ENCODE results near the gene ACBD6.
A peak's percentile ranks its signal among the peaks of the same experiment; 100 is the strongest.
"Not testable (repeated sequence)": the region's sequence is repeated elsewhere in the genome, so short reads cannot be mapped to it uniquely, and the experiment has no call there.

The ACBD6 gene, protein sequence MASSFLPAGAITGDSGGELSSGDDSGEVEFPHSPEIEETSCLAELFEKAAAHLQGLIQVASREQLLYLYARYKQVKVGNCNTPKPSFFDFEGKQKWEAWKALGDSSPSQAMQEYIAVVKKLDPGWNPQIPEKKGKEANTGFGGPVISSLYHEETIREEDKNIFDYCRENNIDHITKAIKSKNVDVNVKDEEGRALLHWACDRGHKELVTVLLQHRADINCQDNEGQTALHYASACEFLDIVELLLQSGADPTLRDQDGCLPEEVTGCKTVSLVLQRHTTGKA

DNA sequence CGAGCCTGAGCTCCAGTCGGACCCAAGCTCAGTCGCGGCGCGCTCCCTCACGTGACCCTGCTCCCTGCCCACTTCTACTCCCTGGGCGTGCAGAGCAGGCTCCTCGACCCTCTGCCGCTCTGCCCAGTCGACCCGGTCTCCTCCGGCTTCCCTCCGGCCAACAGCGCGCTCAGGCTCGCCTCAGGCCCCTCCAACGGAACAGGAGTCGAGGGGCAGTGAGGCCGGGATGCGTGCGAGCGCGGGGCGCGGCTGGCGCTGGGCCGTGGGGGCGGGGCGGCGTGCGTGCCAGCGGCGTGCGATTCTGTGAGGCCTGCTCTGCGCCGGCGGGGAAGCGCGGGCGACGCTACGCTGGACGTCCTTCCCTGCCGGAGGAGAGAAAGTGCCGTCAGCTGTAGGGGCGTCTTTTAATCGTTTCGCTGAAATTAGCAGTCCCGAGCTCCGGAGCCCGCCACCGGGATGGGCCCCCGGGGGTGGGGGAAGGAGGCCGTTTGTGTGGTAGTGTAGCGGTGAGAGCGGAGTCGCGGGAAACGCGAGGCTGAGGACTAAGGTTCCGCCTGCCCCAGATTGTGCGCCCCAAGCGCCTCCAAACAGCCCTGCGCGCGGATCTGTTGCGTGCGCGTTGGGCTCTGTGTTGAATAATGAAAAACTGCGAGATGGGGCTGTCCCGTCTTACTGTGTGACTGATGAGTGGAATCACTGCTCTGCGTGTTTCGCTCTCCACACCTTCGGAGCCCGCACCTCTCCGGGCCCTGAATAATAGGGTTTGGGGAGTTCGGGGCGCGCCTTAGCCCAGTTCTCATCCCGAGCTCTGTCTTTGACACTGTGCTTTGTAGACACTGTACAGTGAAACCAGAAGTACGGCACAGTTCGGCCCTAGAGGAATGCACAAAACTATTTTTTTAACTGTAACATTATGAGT, at the start of gene ACBD6:
ACBD6 (minus strand) TSS at position 217 of the 919 bp plus-strand sequence. CDS start 311 bp downstream, outside the sequence.
- peak; percentile 5 for DNase-seq

DNA sequence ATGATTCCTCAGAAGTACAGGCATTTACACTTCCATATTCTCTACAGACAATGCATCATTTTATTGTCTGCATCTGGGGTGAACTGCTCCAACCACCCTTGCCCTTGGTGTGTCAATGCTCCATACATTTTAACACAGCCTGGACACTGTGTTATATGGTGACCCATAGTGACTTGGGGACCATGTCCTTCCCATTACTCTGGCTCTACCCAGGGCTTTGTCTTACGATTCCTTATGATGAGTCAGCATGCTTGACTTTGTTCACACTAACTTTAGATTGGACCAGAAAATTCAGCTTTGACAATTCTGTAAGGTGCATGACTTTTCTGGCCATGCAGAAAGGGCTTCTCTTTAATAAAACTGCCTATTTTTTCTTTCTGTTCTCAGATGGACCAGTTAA, 49.6 kb upstream of the ACBD6 start:
- DNase-seq: no peak

DNA sequence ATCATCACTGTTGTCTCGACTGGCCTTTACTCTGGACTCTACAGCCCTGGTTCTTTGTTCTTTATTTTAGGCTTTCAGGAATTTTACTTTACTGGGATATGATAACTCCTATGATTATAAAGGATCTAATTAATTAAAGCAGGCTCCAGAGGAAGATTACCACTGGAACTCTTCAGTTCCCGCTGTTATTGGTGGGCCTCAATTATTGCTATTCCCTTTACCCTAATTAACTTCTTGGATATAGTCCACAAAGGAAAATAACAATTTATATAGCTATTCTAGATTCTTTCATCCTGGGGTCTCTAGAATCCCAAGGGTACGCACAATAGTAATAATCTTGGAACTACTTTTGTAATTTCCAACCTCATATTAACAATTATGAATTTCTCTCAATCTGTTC, 47.9 kb upstream of the ACBD6 start:
- DNase-seq: no peak

DNA sequence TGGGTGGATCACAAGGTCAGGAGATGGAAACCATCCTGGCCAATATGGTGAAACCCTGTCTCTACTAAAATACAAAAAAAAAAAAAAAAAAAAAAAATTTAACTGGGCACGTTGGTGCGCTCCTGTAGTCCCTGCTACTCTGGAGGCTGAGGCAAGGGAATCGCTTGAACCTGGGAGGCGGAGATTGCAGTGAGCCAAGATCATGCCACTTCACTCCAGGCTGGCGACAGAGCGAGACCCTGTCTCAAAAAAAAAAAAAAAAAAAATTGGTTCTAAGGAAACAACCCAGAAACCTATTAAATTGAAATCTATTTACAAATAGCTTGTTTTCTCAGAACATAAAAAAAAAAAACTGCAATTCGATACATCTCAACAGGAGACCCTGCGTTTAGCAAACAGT, 47.4 kb upstream of the ACBD6 start:
- DNase-seq: not testable (repeated sequence)

DNA sequence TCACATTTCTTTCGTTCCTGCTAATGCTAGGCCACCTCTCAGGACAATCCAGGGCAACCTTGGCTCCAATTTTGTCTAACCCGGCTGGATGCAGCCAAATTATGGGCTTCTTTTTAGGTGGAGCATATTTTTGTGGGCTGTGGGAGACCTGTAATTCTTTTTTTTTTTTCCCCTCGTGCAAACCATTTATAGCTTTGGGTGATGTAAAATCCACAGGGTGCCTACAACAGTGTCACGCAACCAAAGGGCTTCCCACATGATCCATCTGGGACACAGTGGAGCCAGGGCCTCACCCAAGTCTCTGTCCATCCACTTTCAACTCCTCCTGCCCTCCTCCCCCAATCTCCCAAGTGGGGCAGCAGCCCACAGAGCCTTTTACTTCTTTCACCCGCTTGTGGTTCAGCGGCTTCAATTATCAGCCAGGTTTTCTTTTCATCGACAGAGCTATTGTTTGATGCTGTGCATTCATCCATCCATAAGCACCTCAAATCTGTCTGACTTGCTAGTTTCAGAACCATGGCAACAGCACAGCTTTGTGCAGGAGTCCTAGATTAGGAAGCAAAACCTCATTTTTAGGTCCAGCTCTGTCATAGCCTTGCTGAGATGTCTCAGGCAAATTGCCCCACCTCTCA, 46.4 kb upstream of the ACBD6 start:
- peak; percentile 9 for DNase-seq

DNA sequence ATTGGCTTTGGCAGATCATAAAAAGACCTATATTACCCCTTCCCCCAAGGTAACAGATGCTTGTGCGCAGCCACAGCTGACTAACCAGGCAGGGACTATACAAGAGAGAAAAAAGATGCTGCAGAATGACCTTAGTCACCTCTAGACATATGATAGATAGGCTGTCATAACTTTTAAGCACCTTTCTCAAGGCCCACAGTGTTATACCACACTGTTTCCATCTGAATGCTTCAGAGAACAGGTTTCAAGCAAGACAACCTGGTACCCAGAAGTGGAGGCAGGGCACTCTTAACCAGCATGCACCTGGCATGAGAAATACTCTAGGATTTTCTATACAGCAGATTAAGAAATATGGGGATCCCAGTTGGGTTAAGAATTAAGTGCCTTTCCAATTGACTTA, 43.6 kb upstream of the ACBD6 start:
- DNase-seq: no peak

DNA sequence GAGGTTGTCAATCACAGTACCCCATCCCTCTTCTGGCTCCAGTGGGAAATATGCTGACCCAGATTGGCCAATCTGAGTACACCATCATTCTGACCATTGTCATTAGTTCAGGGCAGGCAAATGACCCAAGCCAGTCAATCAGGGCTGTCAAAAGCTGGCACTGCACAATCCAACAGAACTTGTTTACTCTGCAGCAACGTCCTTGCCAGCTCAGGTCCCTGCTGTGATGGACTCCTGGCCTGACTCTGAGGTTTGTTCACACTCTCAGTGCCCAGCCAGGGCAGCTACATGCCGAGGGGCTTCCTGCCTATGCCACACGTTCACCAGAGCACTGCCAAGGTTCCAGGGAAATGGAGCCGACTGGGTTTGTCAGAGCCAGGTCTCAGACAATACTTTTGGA, 41.7 kb upstream of the ACBD6 start:
- no peak for DNase-seq

DNA sequence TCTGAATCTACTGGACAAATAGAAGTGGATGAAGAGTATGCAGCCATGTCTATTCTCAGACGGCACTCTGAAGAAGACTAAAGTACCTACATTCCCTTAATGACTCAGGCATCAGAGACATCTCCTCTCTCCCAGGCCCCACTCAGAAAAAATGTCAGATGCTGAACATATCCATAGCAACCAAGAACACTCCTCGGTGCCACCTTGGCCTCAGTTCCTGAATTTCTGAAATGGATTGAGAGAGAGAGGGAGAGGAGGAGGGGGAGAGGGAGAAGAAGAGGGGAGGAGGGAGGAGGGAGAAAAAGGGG, 40.4 kb upstream of the ACBD6 start:
- no peak for DNase-seq

DNA sequence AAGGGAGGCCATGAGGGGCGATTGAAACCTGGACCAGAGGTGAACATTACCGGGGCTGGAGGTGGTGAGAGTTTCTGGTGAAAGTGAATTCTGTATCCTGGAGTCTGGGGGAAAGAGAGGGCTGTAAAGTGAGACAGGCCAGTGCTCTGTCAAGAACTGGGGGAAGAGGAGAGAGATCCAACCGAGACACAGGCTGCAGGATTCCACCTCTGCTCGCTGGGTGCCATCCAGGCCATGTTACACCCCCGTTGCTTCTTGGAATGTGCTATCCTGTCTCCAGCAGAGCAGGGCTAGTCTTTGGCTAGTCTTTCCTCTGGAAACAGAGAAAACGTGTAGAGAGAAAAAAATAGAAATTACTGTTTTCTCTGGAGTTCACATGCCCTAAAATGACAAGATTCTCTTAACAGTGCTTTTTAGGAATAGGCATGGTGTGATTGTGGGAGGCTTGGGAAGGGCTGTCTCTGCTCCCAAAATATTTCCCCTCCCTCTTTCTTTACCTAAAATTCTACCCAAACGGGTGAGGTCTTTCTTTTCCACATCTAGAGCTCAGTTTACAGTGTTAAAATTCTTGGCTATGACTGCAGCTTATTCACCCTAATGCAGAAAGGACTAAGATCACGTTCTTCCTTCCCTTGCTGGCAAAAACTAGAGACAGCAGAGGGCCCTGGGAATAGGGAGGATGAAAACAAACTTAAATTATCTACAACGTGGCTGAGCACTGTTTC, 39.9 kb upstream of the ACBD6 start:
- no peak for DNase-seq

DNA sequence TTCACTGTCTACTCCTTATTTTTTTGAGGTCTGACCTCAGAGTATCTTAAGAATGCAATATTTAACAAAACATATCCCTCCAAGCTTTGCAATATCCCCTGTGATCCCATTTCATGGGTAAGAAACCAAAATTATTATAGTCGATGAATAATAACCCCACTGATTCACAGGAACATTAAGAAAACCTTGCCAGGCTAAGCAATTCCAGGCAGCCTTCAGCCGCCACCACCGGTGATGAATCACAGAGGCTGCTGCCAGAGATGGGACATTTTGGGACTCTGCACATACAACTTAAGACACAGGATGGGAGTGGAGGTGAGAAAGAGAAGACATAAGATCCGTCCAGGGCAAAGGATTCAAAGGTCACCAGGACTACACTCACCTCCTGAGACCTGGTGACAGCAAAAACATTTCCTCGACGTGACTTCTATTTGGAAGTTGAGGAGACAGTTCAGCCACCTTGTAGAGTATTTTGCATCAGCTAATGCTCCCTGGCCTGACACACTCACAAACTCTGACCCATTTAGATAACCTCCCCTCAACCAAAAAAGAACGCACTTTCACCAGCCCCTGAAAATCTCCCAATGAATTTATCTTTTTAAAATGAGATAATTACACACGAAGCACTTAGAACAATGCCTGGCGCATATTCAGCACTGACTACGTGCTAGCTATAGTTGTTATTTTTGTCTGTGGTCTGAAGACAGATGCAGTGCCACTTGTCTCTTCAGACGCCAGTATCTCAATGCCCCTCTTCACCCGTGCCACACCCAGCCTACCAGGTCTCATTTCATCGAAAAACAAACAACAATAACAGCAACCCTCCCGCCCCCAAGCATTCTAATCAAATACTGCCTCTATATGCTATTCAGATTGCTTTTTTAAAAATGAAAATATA, 38.6 kb upstream of the ACBD6 start:
- DNase-seq: no peak

DNA sequence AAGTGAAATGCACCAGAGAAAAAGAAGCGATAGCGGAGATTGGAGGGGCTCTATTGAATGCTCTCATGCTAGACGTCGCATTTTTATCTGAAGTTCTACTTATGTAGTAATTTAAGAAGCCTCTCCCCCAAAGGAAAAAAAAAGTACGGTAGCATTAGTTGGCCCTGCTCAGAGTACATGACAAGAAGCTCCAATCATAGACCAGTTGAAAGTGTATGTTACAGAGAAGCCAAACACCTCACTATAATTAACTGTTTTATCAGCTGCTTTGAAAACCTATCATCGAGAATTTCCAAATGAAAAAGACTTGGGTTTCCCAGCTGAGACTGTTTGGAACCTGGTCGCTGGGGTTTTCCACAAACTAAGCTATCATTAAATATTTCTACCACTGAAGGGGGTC, 36.8 kb upstream of the ACBD6 start:
- DNase-seq: no peak

DNA sequence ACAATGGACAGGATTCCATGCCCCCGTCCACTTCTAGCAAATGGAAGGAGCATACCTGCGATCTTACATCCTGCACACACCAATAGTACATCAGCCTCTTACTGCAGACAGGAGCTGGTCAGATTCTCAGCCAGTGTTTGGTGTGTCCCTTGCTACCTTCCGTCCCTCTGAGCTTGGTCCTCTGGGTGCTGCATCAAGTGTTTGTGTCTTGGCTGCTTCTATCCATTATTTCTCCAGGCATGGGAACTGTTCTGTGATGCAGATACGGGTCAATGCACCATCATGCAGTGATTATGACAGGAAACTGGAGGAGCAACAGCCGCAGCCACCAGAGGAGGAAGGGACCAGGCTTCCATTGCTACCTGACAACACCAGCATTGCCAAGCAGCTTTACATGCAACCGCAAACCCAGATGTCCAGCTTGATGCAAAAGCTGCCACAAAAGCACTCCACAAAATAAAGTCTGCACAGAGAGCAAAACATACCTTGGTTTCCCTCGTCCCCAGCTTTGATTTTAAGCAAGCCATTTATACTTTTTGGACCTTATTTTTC, 34.5 kb upstream of the ACBD6 start:
- no peak for DNase-seq

DNA sequence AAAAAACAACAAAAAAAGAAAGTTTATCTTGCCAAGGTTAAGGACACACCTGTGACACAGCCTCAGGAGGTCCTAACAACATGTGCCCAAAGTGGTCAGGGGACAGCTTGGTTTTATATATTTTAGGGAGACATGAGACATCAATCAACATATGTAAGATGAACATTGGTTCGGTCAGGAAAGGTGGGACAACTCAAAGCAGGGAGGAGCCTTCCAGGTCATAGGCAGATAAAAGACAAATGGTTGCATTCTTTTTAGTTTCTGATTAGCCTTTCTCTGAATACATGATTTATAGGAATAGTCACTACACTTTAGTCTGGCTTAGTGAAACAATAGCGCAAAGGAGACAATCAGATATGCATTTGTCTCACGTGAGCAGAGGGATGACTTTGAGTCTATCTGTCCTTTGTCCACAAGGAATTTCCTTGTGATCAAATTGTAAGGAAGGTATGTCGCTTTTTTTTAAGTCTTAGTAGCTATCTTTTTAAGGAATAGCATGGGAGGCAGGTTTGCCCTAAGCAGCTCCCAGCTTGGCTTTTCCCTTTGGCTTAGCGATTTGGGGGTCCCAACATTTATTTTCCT, 33.1 kb upstream of the ACBD6 start:
- no peak for DNase-seq

DNA sequence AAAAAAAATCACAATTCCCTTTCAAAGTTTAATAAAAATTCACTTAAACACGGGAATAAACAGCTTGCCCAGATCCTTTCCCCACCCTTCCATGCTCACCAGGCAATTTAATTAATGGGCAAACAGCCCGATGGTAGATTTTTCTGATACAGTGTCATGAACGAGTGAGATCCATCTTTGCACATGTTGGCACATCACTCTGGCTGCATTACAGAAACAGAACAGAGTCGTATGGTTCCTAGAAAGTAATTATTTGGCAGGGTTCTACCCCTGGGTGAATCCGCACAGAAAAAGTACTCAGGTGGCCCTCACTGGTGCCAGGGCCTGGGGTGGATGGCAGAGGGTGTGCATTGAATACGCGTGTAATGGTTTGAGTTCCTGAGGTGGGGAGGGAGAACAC, 31.8 kb upstream of the ACBD6 start:
- DNase-seq: no peak

DNA sequence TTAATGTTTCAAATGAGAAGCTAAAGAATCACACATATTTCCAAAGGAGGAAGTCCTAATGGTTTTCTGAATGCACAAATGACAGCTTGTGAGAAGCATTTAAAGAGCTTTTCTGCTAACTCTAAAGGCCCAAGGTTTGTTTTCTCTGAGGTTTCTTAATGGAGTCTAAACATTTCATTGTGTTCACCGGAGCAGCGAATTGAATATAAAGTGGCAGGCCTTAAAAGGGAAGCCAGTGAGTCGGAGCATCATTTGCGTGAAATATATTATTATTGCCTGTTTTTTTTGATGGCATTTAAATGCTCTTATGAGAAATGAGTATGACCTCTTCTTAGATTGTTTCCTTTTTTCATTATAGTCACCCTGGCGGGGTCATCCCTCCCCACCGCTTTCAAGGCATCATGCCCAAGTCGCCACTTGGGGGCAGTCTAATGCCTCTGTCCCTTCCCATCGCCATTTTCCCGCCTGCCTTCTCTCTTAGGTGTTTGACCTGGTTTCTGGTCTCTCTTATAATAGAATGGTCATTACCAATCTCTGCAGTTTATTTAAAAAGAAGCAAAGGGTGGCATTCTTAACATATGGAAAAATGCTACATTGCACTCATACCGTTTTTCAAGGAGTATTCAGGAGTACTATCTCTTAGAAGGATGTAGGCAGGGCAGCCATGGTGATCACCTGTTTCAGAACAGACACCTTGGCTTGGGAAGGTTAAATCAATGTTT, 31.1 kb upstream of the ACBD6 start:
- peak; percentile 75 for DNase-seq

DNA sequence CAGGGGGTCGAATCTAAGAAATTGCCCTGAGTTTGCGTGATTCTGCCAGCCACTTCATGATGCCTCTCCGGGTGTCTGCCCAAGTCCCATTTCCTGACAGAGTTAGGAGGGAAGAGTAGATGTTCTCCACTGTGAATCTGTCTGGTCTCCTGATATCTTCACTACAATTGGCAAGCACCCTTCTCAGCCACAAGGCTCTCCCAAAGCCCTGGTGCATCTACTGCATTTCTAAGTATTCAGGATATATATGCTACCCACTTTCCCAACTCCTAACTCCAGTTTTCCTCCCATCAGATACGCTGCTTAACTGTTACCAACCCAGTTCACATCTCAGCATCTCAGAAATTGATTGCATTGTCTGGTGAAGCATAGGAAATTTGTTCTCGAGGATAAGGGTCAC, 30.5 kb upstream of the ACBD6 start:
- no peak for DNase-seq

DNA sequence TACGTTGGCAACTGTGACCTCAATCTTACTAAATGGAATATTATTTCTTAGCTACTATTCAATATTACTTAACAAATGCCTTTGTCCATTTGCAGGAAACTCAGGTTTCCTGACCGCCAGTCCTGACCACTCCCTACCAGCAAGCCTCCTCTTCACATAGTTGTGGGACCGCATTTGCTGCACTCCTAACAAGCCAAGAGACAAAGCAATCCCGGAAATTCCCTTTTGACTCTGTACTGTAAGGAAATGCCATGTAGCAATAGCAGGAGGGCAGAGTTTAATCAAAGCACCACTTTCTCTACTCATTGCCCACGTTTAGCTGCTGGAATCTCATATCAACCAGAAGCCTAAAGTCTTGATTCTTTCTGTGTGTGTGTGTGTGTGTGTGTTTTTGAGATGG, 28.1 kb upstream of the ACBD6 start:
- DNase-seq: no peak

DNA sequence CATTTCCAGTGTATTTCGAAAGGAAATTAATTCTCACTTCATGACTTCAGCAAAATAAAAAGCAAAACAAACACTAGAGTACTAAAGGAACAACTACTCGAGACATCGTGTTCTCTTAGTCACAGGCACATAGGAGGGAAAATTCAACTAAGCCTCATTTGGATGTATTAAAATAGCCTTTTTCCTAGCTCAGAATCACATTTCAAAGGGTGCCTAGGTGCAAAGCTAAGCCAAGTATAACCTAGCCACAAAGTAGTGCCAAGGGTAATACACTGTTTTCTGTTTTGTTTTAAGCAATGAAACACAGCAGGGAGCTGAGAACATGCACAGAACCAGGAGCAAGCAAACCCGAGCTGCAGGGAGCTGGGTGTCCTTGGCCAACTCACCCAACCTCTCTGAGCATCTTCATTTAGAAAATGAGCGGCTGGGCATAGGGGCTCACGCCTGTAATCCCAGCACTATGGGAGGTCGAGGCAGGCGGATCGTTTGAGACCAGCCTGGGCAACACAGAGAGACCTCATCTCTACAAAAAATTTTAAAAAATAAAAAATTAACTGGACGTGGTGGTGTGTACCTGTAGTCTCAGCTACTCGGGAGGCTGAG, 26.6 kb upstream of the ACBD6 start:
- DNase-seq: no peak

DNA sequence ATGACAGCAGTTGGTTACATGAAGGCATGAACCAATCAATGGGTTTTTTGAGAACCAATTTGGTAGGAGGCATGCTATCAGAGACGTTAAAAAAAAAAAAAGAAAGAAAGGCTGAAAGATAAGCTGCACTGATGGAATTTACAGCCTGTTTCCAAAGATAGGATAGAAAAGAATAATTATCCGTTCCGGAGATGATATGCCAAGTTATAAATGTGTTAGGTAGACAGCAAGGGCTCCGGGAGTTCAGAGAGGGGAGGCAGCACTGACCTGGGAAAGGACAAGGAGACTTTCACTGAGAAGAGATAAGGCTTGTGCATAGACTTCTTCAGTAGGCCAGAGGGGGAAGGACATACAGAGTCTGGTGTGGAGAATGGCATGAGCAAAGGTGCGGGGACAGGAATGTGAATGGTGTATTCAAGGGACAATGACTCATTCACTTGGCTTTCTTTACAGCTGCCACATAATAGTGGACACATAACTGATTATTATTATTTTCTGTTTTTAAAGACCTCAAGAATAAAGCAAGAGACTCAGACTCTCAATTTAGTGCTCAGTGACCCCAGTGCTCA, 24.8 kb upstream of the ACBD6 start:
- no peak for DNase-seq

DNA sequence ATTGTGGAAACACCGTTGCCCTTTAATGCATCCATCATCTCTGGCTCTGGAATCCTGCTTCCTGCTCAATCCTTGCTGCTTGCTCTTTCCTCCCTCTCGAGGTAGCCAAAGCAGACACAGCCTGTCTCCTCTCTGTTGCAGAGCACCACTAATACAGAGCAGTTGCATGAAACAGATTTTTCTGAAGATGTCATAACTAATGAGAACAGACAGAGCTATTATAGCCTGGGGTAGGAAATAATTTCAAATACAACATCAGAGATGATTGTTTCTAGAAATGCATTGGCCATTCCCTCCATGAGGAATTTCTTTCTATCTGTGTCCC, 23.3 kb upstream of the ACBD6 start:
- no peak for DNase-seq
